Heart right ventricle (tissue), 16 donors: ENCODE measurements around the gene NMT1. TPM values are rescaled to one million over a fixed set of nuclear protein-coding genes. Genes with fewer than 3 reads are reported as not detected.

ENCODE experiments used
- ATAC-seq, 8 donors: fragments of 200-7000 bp; cut with Tn5 transposase; one replicate each; pipeline ENCODE4 v1.9.1; 2020; ENCODE audit warnings: mild to moderate bottlenecking in 8 of 8, moderate library complexity in 8 of 8, moderate number of reproducible peaks in 1 of 8
- DNase-seq, 2 donors: peaks; one replicate each; pipeline ENCODE4 v3.0.0-alpha.2; 2020
- H3K27ac ChIP-seq, 10 donors: fragments of 200-600 bp; sonication (generic) in 2 of 10; one replicate each; pipeline versions ENCODE4 v1.5.0 to v1.8.0; 2020 to 2022; ENCODE audit warnings: mild to moderate bottlenecking in 3 of 10
- H3K27me3 ChIP-seq, 7 donors: fragments of 200-600 bp; one replicate each; pipeline ENCODE4 v1.8.0; 2021 to 2022; ENCODE audit warnings: mild to moderate bottlenecking in 2 of 7
- H3K36me3 ChIP-seq, 9 donors: fragments of 200-600 bp; sonication (generic) in 1 of 9; one replicate each; pipeline versions ENCODE4 v1.5.0 to v1.8.0; 2020 to 2022; ENCODE audit warnings: mild to moderate bottlenecking in 2 of 9
- H3K4me1 ChIP-seq, 9 donors: fragments of 200-600 bp; sonication (generic) in 1 of 9; one replicate each; pipeline versions ENCODE4 v1.5.0 to v1.8.0; 2020 to 2022; ENCODE audit warnings: mild to moderate bottlenecking in 4 of 9
- H3K4me3 ChIP-seq, 10 donors: fragments of 200-600 bp; sonication (generic) in 2 of 10; one replicate each; pipeline versions ENCODE4 v1.5.0 to v1.8.0; 2020 to 2022; ENCODE audit warnings: mild to moderate bottlenecking in 7 of 10, moderate library complexity in 2 of 10
- H3K9me3 ChIP-seq, 11 donors: fragments of 200-600 bp in 10 of 11; sonication (generic) in 2 of 11; one replicate each; pipeline versions ENCODE4 v1.5.0 to v1.8.0; 2013 to 2022; ENCODE audit warnings: mild to moderate bottlenecking in 2 of 11, control low read depth in 1 of 11, moderate library complexity in 1 of 11
- WGBS, 2 donors: extraction: QIAGEN DNeasy Blood & Tissue Kit; methylation state at CpG; one replicate each; pipeline ENCODE4 v1.1.7; 2013; ENCODE audit warnings: inconsistent platforms in 1 of 2; 5-methylcytosine and 5-hydroxymethylcytosine counted together
- intact Hi-C, 10 donors: fragments of 100-400 bp; cut with DNase I; formaldehyde crosslinking; loops; one replicate each; pipeline versions ENCODE4 v1.11.1 to v1.14.2; 2022
- polyA plus RNA-seq, 2 donors: library from polyadenylated mRNA; stranded (reverse); fragments of 200-250 nt; gene quantifications; one replicate each; pipeline ENCODE4 v1.2.3, GENCODE V29; 2013
- total RNA-seq, 10 donors: library from RNA; stranded (reverse); fragmentation: NEBNext Ultra II Directional in 3 of 10; extraction: Animal tissue kit (Norgen Biotek cat#: 25700) in 3 of 10; gene quantifications; one replicate each; pipeline versions ENCODE4 v1.2.1 to v1.2.4, GENCODE V29; 2021 to 2023
- TF ChIP-seq, protein P1 (sequence below), 9 donors: fragments of 200-600 bp; sonication (generic) in 2 of 9; IDR thresholded peaks; one replicate each; pipeline versions ENCODE4 v1.5.0 to v1.8.0; 2021 to 2022; ENCODE audit warnings: antibody characterized with exemption in 9 of 9, mild to moderate bottlenecking in 5 of 9, moderate library complexity in 1 of 9
- donor health status: Arrhythmogenic right ventricular cardiomyopathy.
- donor health status: ischemic (EF 13 %, LVEDD 7.1; RV severe dilation, severe dysfunction).
- donor health status: healthy with polysubstance abuse.
- donor health status: DM: no; HTN: yes; CAD: no.
- donor health status: DM: no; HTN: no; CAD: no.
- donor health status: ischemic (EF 25% LVEDD 6.9; RV normal size, moderate dysfunction).
- donor health status: ischemic (EF 25% LVEDD 5.7; RV mildly dilated, moderate dysfunction).
- donor health status: healthy.
- donor health status: DM: yes; HTN: yes; CAD: no.
- donor health status: Ischemic cardiomyopathy.
- donor health status: ischemic (EF 35%, LVEDD 5.7; RV mildly dilated, moderate dysfunction).
- donor health status: nonischemic (EF 11% LVEDD 7.7; RV severe dilation, severe dysfunction).
- donor health status: DM: yes; HTN: yes; CAD: no.
- donor health status: PGD.
- donor health status: ischemic (EF 29% LVEDD 5.4; RV normal size, mild dysfunction).
- donor health status: nonischemic (EF 23%, LVEDD 6.1; RV moderate dilation, normal function).

Gene NMT1
- total and polyA plus RNA-seq, 12 donors = 40.9 to 110 (median 72.6) TPM

GRCh38 chr17:45114117-45114932 is 53.2 kb downstream of the NMT1 start:
- H3K36me3 ChIP-seq = peaks cover 0 to 60% (median 0%) of the 10 kb centered on the region in 9 donors
- WGBS, 2 donors = 90 to 91% methylated on average over 19 of the region's 19 CpGs

GRCh38 chr17:45115015-45115625 is 54.0 kb downstream of the NMT1 start:
- Histone ChIP-seq H3K27me3 (no peaks in the 10 kb centered on the region), H3K4me3 (no peak overlapping the region), H3K9me3 (no peaks in the 10 kb centered on the region), H3K27ac (no peak overlapping the region), H3K4me1 (peaks cover 5 to 24% (median 16%) of the 10 kb centered on the region in 9 donors), H3K36me3 (peaks cover 0 to 68% (median 5%) of the 10 kb centered on the region in 9 donors)
- no peak for ATAC-seq
- TF ChIP-seq, protein P1, sequence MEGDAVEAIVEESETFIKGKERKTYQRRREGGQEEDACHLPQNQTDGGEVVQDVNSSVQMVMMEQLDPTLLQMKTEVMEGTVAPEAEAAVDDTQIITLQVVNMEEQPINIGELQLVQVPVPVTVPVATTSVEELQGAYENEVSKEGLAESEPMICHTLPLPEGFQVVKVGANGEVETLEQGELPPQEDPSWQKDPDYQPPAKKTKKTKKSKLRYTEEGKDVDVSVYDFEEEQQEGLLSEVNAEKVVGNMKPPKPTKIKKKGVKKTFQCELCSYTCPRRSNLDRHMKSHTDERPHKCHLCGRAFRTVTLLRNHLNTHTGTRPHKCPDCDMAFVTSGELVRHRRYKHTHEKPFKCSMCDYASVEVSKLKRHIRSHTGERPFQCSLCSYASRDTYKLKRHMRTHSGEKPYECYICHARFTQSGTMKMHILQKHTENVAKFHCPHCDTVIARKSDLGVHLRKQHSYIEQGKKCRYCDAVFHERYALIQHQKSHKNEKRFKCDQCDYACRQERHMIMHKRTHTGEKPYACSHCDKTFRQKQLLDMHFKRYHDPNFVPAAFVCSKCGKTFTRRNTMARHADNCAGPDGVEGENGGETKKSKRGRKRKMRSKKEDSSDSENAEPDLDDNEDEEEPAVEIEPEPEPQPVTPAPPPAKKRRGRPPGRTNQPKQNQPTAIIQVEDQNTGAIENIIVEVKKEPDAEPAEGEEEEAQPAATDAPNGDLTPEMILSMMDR (IDR thresholded peaks at IDR 0.05) = no peak
- intact Hi-C loops = loop anchor here in 1 of 10 donors (2.0 kb wide), 1 partner anchor 16 kb away; no protein-coding TSS in a partner anchor
- no peak for DNase-seq
- WGBS, 2 donors = 88 to 91% methylated on average over 25 to 26 of the region's 26 CpGs

More at GRCh38 chr17:45114117-45114932, 53.2 kb downstream of the NMT1 start:
- Histone ChIP-seq H3K27ac (no peak overlapping the region), H3K4me3 (no peak overlapping the region), H3K27me3 (no peaks in the 10 kb centered on the region), H3K9me3 (no peaks in the 10 kb centered on the region), H3K4me1 (peaks cover 5 to 32% (median 24%) of the 10 kb centered on the region in 9 donors)
- intact Hi-C loops = loop anchor here in 1 of 10 donors (2.0 kb wide), 1 partner anchor 16 kb away; no protein-coding TSS in a partner anchor
- ATAC-seq (no peak), DNase-seq (no peak)
- TF ChIP-seq, protein P1 (IDR thresholded peaks at IDR 0.05) = no peak

DNA sequence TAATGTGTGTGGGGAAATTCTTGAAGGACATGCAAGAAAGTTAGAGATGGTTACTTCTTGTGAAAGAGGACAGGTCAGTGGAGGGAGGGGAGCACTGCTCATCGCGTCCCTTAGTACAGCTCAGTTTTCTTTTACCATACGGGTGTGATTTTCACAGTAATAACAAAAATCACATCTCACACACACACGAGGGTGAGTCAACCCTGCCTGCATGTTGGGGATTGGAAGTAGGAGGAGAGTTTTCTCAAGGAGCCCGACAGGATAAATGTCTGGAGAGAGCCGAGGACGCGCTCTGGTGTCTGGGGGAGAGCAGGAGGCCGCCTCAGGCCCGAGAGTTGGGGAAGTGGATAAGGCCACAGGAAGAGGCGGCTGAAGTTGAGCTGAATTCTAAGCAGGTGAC is 54.8 kb downstream of the NMT1 start:
- H3K27ac ChIP-seq = no peak overlapping the region

More for the DNA sequence above, 54.8 kb downstream of the NMT1 start:
- Histone ChIP-seq H3K27me3 (peaks cover 0 to 6% (median 0%) of the 10 kb centered on the region in 7 donors), H3K9me3 (no peaks in the 10 kb centered on the region), H3K36me3 (peaks cover 0 to 75% (median 5%) of the 10 kb centered on the region in 9 donors), H3K4me1 (peaks cover 0 to 17% (median 11%) of the 10 kb centered on the region in 9 donors), H3K4me3 (no peak overlapping the region)
- ATAC-seq (no peak), DNase-seq (no peak)
- WGBS, 2 donors = 80 to 86% methylated on average over 11 of the region's 11 CpGs
- intact Hi-C loops = loop anchor here in 1 of 10 donors (2.0 kb wide), 1 partner anchor 15 kb away; no protein-coding TSS in a partner anchor
- TF ChIP-seq, protein P1 (IDR thresholded peaks at IDR 0.05) = no peak
